Sigmoid colon (tissue), 7 donors: Measurements from ENCODE around the gene LMO3. TPM values are rescaled to one million over a fixed set of nuclear protein-coding genes. Genes with fewer than 3 reads are reported as not detected.

Source experiments
- DNase-seq: peaks from one replicate; pipeline ENCODE4 v3.0.0-alpha.2; 2019
- H3K27ac ChIP-seq, 4 donors: fragments of 200-600 bp; sonication (generic); one replicate each; pipeline ENCODE4 v1.5.1; 2016 to 2019; ENCODE audit warnings: mild to moderate bottlenecking in 1 of 4
- H3K27me3 ChIP-seq, 3 donors: fragments of 200-600 bp; sonication (generic); one replicate each; pipeline ENCODE4 v1.5.1; 2019; ENCODE audit warnings: mild to moderate bottlenecking in 1 of 3
- H3K36me3 ChIP-seq, 4 donors: fragments of 200-600 bp; sonication (generic); one replicate each; pipeline ENCODE4 v1.5.1; 2016 to 2019
- H3K4me1 ChIP-seq, 4 donors: fragments of 200-600 bp; sonication (generic); one replicate each; pipeline ENCODE4 v1.5.1; 2017 to 2019
- H3K4me3 ChIP-seq, 4 donors: fragments of 200-600 bp; sonication (generic); one replicate each; pipeline ENCODE4 v1.5.1; 2017 to 2019; ENCODE audit warnings: mild to moderate bottlenecking in 2 of 4, moderate library complexity in 1 of 4
- H3K9me3 ChIP-seq, 4 donors: fragments of 200-600 bp in 3 of 4; sonication (generic) in 3 of 4; one replicate each; pipeline versions ENCODE4 v1.5.1 to v1.6.1; 2013 to 2019
- CTCF ChIP-seq, 4 experiments: fragments of 450-650 bp in 3 of 4; fragments of 200-600 bp in 1 of 4; IDR thresholded peaks; one replicate each; pipeline ENCODE4 v1.5.1; 2016 to 2019; ENCODE audit warnings: antibody characterized with exemption in 4 of 4, mild to moderate bottlenecking in 3 of 4, moderate library complexity in 2 of 4
- EP300 ChIP-seq, 4 donors: sonication (generic); formaldehyde crosslinking; IDR thresholded peaks; one replicate each; pipeline ENCODE4 v1.6.1; 2017; ENCODE audit warnings: antibody characterized with exemption in 4 of 4
- POLR2A ChIP-seq, 2 donors: fragments of 450-650 bp; IDR thresholded peaks; one replicate each; pipeline ENCODE4 v1.6.1; 2016; ENCODE audit warnings: antibody characterized with exemption in 2 of 2, mild to moderate bottlenecking in 2 of 2, moderate library complexity in 2 of 2
- POLR2AphosphoS5 ChIP-seq, 4 donors: sonication (generic); formaldehyde crosslinking; IDR thresholded peaks; one replicate each; pipeline ENCODE4 v1.6.1; 2017; ENCODE audit warnings: antibody characterized with exemption in 4 of 4
- WGBS, 2 donors: extraction: QIAGEN DNeasy Blood & Tissue Kit; methylation state at CpG; one replicate each; pipeline ENCODE4 v1.1.7; 2013; 5-methylcytosine and 5-hydroxymethylcytosine counted together
- intact Hi-C: fragments of 100-400 bp; cut with DNase I; formaldehyde crosslinking; loops from one replicate; pipeline ENCODE4 v1.15.1; 2023
- polyA plus RNA-seq, 3 donors: library from polyadenylated mRNA; stranded (reverse); fragments of 200-250 nt; gene quantifications; one replicate each; pipeline ENCODE4 v1.2.3, GENCODE V29; 2013
- total RNA-seq, 4 donors: library from RNA; depleted of rRNA; stranded (reverse); fragments of >200 nt; gene quantifications; one replicate each; pipeline ENCODE4 v1.1.0, GENCODE V29; 2016
- donor health status: healthy with polysubstance abuse.
- donor health status: Bipolar disorder and iron deficiency.
- donor health status: healthy.

Gene LMO3
- total and polyA plus RNA-seq, 7 donors, result 0.46 to 403 (median 228) TPM

- H3K36me3 ChIP-seq, result no peaks in the 10 kb centered on the region
- no peak for DNase-seq
- no peak overlapping the region for H3K4me3 ChIP-seq
- peak in 1 of 4 donors; percentile 52 for TF ChIP-seq POLR2AphosphoS5 (IDR thresholded peaks at IDR 0.05)
- TF ChIP-seq CTCF (IDR thresholded peaks at IDR 0.05), result no peak
- 71 to 82% methylated on average over 2 of the region's 2 CpGs for WGBS, 2 donors
- H3K9me3 ChIP-seq, result no peaks in the 10 kb centered on the region
- H3K4me1 ChIP-seq, result peaks cover 0 to 19% (median 5%) of the 10 kb centered on the region in 4 donors
- peak overlapping the region; percentile 21 to 71 (median 26) for H3K27ac ChIP-seq
- no peaks in the 10 kb centered on the region for H3K27me3 ChIP-seq
- intact Hi-C loops, result loop anchor here (5.0 kb wide), 1 partner anchor 86 kb away; no protein-coding TSS in a partner anchor
These were observed 79.3 kb downstream of the LMO3 start for GRCh38 chr12:16526693-16527092.

GRCh38 chr12:16524378-16524777 lies 81.6 kb downstream of the LMO3 start:
- Histone ChIP-seq H3K27me3 (no peaks in the 10 kb centered on the region), H3K9me3 (no peaks in the 10 kb centered on the region), H3K4me1 (peaks cover 0 to 19% (median 5%) of the 10 kb centered on the region in 4 donors), H3K36me3 (no peaks in the 10 kb centered on the region), H3K4me3 (no peak overlapping the region), H3K27ac (no peak overlapping the region)
- no peak for TF ChIP-seq POLR2AphosphoS5 (IDR thresholded peaks at IDR 0.05)
- no peak for TF ChIP-seq CTCF (IDR thresholded peaks at IDR 0.05)
- TF ChIP-seq POLR2A (IDR thresholded peaks at IDR 0.05), result no peak
- no peak for TF ChIP-seq EP300 (IDR thresholded peaks at IDR 0.05)
- 50 to 69% methylated on average over 1 of the region's 1 CpG for WGBS, 2 donors
- no peak for DNase-seq
- intact Hi-C loops, result no loop called here

- intact Hi-C loops, result no loop called here
- DNase-seq, result no peak
- Histone ChIP-seq H3K9me3 (no peaks in the 10 kb centered on the region), H3K36me3 (no peaks in the 10 kb centered on the region), H3K27me3 (no peaks in the 10 kb centered on the region), H3K4me3 (no peak overlapping the region), H3K4me1 (peaks cover 0 to 19% (median 5%) of the 10 kb centered on the region in 4 donors), H3K27ac (no peak overlapping the region)
- TF ChIP-seq EP300 (IDR thresholded peaks at IDR 0.05), result no peak
- TF ChIP-seq CTCF (IDR thresholded peaks at IDR 0.05), result no peak
- TF ChIP-seq POLR2AphosphoS5 (IDR thresholded peaks at IDR 0.05), result no peak
- no peak for TF ChIP-seq POLR2A (IDR thresholded peaks at IDR 0.05)
These were observed 82.0 kb downstream of the LMO3 start for GRCh38 chr12:16523951-16524331.

GRCh38 chr12:16523284-16523950 lies 82.5 kb downstream of the LMO3 start:
- Histone ChIP-seq H3K27me3 (no peaks in the 10 kb centered on the region), H3K4me3 (no peak overlapping the region), H3K9me3 (no peaks in the 10 kb centered on the region), H3K36me3 (no peaks in the 10 kb centered on the region), H3K4me1 (peaks cover 0 to 19% (median 5%) of the 10 kb centered on the region in 4 donors), H3K27ac (no peak overlapping the region)
- TF ChIP-seq POLR2A (IDR thresholded peaks at IDR 0.05) (no peak), CTCF (IDR thresholded peaks at IDR 0.05) (no peak), EP300 (IDR thresholded peaks at IDR 0.05) (no peak), POLR2AphosphoS5 (IDR thresholded peaks at IDR 0.05) (no peak)
- 89 to 91% methylated on average over 5 of the region's 5 CpGs for WGBS, 2 donors
- DNase-seq, result no peak
- intact Hi-C loops, result no loop called here

GRCh38 chr12:16520328-16520727 lies 85.6 kb downstream of the LMO3 start:
- intact Hi-C loops, result no loop called here
- no peaks in the 10 kb centered on the region for H3K27me3 ChIP-seq
- no peaks in the 10 kb centered on the region for H3K36me3 ChIP-seq
- DNase-seq, result no peak
- H3K4me1 ChIP-seq, result peaks cover 0 to 3% (median 0%) of the 10 kb centered on the region in 4 donors
- no peaks in the 10 kb centered on the region for H3K9me3 ChIP-seq
- H3K4me3 ChIP-seq, result no peak overlapping the region
- TF ChIP-seq EP300 (IDR thresholded peaks at IDR 0.05) (no peak), POLR2A (IDR thresholded peaks at IDR 0.05) (no peak), POLR2AphosphoS5 (IDR thresholded peaks at IDR 0.05) (no peak), CTCF (IDR thresholded peaks at IDR 0.05) (no peak)
- no peak overlapping the region for H3K27ac ChIP-seq
- 86 to 88% methylated on average over 6 of the region's 6 CpGs for whole genome bisulfite sequencing, 2 donors
